Measurements from ENCODE around the gene SLC25A2.
"Not testable (repeated sequence)": the region's sequence is repeated elsewhere in the genome, so short reads cannot be mapped to it uniquely, and the experiment has no call there.

The SLC25A2 gene

DNA sequence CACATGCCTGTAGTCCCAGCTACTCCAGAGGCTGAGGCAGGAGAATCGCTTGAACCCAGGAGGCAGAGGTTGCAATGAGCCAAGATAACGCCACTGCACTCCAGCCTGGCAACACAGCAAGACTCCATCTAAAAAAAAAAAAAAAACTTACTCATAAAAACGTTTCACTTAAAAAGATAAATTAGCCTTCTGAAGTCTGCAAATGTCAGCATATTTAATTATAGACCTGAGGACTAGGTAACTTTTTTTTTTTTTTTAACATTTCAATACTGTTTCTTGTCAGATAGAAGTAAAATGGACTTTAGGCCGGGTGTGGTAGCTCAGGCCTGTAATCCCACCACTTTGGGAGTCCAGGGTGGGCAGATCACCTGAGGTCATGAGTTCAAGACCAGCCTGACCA, 13.1 kb upstream of the SLC25A2 start:
- DNase-seq (ENCODE audit: low read depth in 2 of 2) = not testable (repeated sequence)

DNA sequence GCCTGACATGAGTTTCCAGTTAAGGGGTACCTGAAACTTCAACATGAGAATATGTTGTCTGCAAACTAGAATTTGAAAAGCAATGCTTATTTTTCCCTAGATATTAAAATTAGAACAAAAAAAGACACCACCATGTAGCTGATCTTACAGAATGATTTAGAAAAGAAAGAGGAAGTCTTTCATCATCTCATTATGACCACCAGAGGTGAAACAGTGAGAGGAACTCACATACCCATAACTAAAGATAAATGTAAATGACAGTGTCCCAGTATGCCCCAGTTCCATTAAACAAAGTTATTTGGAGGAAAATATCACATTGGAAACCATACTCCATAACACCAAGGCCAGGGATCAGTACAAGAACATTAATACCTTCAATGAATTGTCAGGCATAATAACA, 9.9 kb upstream of the SLC25A2 start:
- DNase-seq (ENCODE audit: low read depth in 2 of 2) = no peak

DNA sequence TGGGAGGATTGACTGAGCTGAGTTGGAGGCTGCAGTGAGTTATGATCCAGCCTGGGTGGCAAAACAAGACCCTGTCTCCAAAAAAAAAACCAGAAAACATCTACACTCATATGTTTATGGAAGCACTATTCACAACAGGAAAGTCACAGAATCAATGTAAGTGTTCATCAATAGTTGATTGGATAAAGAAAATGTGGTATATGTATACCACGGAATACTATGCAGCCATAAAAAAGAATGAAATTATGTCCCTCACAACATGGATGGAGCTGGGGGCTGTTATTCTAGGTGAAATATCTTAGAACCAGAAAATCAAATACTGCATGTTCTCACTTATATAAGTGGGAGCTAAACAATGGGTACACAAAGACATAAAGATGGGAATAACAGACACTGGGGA, 2.8 kb upstream of the SLC25A2 start:
- DNase-seq (ENCODE audit: low read depth in 2 of 2) = no peak

DNA sequence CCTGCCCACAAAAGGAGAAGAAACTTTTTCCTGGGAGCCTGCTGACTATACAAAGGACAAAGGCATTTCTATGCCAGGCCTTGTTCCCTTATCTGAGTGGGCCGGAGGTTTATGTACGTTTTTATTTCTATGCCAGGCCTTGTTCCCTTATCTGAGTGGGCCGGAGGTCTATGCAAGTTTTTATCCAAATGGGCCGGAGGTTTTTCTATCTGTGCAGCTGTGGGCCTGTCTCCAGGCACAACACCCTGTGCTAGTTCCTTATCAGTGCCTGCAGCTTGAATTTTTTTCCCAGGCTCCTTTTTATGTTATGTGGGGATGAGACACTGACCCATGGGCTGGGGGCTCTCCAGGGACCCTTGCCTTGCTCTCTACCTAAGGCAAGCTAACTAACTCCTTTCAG, 5.5 kb downstream of the SLC25A2 start:
- no peak for DNase-seq (ENCODE audit: low read depth in 2 of 2)

DNA sequence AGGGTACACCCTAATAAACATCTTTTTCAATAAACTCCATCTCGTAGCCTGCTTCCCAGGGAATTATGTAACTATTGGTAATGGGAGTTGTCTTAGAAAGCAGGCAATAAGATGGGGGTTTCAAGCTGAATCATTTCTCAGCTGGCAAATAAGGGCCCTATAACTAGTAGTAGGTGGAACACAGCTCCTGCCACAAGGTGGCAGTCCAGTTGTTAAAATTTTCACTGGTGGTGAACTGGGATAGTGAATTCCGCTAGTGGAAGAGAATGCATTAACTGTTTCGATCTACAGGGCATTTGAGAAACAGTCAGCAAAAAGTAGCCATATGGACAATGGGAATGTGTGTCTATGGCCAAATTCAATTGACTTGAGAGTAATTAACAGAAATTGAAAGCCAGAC, 30.9 kb downstream of the SLC25A2 start:
- DNase-seq (ENCODE audit: low read depth in 2 of 2) = no peak

DNA sequence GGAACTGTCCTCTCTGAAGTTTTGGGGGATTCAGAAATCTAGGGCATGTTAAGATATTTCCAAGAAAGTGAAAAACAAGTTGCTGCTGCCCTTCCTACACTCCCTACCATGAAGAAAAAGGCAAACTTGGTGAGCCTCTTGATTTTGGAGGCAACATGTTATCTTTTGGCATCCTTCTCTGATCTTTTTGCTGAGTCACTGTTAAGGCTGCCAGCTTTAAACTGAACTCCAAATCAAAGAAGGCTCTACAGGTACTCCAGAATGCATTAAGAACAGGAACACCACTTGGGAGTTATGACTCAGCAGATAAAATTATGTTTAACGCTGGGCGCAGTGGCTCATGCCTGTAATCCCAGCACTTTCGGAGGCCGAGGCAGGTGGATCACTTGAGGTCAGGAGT, 34.7 kb downstream of the SLC25A2 start:
- DNase-seq (ENCODE audit: low read depth in 2 of 2) = no peak

DNA sequence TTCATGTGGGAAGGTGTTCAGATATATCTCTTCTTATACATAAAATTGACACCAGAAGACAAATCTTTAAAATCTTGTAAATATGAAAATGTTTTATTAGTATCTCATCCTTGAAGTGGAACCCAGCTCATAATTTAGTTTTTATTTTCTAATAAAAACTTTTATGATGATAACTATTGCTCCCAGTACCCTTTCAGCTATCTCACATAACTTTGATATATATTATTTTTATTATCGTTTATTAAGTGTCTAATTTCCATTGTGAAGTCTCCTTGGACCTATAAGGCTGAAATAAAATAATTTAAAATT, 42.7 kb downstream of the SLC25A2 start:
- no peak for DNase-seq (ENCODE audit: low read depth in 2 of 2)

DNA sequence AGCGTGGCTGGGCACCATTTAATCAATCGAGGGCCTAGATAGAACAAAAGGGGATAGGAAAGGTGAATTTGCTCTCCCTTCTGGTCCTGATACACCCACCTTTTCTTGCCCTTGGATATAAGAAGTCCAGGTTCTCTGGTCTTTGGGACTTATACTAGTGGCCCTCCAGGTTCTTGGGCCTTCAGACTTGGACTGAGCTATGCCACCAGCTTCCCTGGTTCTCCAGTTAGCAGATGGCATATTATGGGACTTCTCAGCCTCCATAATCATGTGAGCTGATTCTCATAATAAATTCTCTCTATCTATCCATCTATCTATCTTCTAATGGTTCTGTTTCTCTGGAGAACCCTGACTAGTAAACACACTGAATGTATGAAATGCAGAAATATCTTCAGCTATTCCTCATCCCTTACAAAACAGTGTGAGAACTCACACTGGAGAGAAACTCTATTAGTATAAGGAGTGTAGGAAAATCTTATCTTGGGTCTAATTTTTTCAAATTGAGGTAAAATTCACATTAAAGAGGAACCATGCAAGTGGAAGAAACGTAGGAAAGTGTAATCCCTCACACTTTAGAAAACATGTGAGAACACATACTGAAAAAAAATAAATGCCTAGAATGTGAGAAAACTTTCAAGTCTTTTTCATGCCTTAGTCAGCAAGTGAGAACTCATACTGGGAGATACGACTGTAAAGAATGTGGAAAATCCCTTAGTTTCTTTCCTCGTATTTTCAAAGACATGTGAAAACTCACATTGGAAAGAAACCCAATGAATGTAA, 43.2 kb downstream of the SLC25A2 start:
- DNase-seq (ENCODE audit: low read depth in 2 of 2) = no peak

DNA sequence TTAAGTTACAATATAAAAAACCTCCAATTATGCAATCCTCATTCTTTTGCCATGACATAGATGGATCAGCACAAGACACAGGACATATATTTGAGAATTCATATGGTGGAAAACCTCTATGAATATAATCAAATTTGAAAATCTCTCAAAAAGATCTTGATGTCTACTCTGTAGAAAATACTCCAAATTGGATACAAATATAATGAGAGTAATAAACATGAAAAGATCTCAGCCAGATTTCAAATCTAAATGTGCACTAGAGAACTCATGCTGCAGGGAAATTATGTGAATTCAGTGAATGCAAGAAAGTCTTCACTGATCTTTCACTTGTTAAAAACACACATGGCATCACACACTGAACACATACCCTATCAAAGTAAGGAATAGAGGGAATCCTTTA, 44.9 kb downstream of the SLC25A2 start:
- no peak for DNase-seq (ENCODE audit: low read depth in 2 of 2)

DNA sequence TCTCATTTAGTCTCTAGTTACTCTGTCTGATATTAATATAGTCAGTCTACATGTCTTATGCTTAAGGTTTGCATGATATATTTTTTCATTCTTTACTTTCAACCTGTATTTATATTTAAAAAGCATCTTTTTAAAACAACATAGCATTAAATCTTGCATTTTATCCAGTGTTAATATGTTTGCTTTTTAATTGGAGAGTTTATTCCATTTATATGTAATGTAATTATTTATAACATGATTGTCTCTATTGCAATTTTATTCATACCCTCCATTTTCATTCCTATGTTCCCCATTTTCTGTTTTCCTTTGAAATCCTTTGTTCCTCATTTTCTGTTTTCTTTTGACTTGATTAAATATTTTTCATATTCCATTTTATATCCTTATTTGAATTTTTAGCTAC, 45.4 kb downstream of the SLC25A2 start:
- no peak for DNase-seq (ENCODE audit: low read depth in 2 of 2)

All from stimulated activated CD8-positive, alpha-beta memory T cell treated with anti-CD3 and anti-CD28 coated beads, Interleukin-15, amount 100 ng/mL, for 48 hours (primary cell).